CMK (cell line): ENCODE measurements around the gene DIAPH2.

Experiments
- DNase-seq: peaks from one replicate; pipeline ENCODE4 v3.0.0-alpha.2; 2010; ENCODE audit warnings: low read depth

Gene DIAPH2

GRCh38 chrX:97189668-97190067, 505.0 kb downstream of the DIAPH2 start:
- no peak for DNase-seq

GRCh38 chrX:97199501-97199900, 514.9 kb downstream of the DIAPH2 start:
- no peak for DNase-seq

- no peak for DNase-seq
Measured at GRCh38 chrX:97200454-97200853, 515.8 kb downstream of the DIAPH2 start.

- no peak for DNase-seq
Measured at GRCh38 chrX:97210501-97210900, 525.9 kb downstream of the DIAPH2 start.

- no peak for DNase-seq
Measured at GRCh38 chrX:97211070-97211469, 526.4 kb downstream of the DIAPH2 start.

GRCh38 chrX:97215186-97215585, 530.5 kb downstream of the DIAPH2 start:
- no peak for DNase-seq

GRCh38 chrX:97224148-97224547, 539.5 kb downstream of the DIAPH2 start:
- no peak for DNase-seq

GRCh38 chrX:97229318-97229717, 544.7 kb downstream of the DIAPH2 start:
- DNase-seq = no peak

GRCh38 chrX:97230948-97231347, 546.3 kb downstream of the DIAPH2 start:
- DNase-seq = no peak

GRCh38 chrX:97234471-97235081, 549.9 kb downstream of the DIAPH2 start:
- no peak for DNase-seq

GRCh38 chrX:97238632-97239031, 554.0 kb downstream of the DIAPH2 start:
- DNase-seq = no peak

GRCh38 chrX:97252111-97252510, 567.5 kb downstream of the DIAPH2 start:
- no peak for DNase-seq

GRCh38 chrX:97260679-97261078, 576.0 kb downstream of the DIAPH2 start:
- no peak for DNase-seq

GRCh38 chrX:97266406-97267121, 581.9 kb downstream of the DIAPH2 start:
- no peak for DNase-seq

- no peak for DNase-seq
Measured at GRCh38 chrX:97267396-97268181, 582.9 kb downstream of the DIAPH2 start.

GRCh38 chrX:97268182-97268680, 583.6 kb downstream of the DIAPH2 start:
- no peak for DNase-seq

- no peak for DNase-seq
Measured at GRCh38 chrX:97284531-97284930, 599.9 kb downstream of the DIAPH2 start.

GRCh38 chrX:97290199-97290598, 605.6 kb downstream of the DIAPH2 start:
- no peak for DNase-seq

- DNase-seq = no peak
Measured at GRCh38 chrX:97294041-97294440, 609.4 kb downstream of the DIAPH2 start.

- DNase-seq = no peak
Measured at GRCh38 chrX:97295954-97296353, 611.3 kb downstream of the DIAPH2 start.

GRCh38 chrX:97306771-97307470, 622.3 kb downstream of the DIAPH2 start:
- DNase-seq = no peak

- DNase-seq = no peak
Measured at GRCh38 chrX:97308171-97308570, 623.5 kb downstream of the DIAPH2 start.
